MV-4-11 (cell line): ENCODE data around the gene CYP11A1.
A peak's percentile ranks its signal among the peaks of the same experiment; 100 is the strongest.
"Not testable (repeated sequence)": the region's sequence is repeated elsewhere in the genome, so short reads cannot be mapped to it uniquely, and the experiment has no call there.

Experiments
- DNase-seq: peaks from one replicate; lab custom pipeline; 2025; lab: John Stamatoyannopoulos, UW

The CYP11A1 gene

DNA sequence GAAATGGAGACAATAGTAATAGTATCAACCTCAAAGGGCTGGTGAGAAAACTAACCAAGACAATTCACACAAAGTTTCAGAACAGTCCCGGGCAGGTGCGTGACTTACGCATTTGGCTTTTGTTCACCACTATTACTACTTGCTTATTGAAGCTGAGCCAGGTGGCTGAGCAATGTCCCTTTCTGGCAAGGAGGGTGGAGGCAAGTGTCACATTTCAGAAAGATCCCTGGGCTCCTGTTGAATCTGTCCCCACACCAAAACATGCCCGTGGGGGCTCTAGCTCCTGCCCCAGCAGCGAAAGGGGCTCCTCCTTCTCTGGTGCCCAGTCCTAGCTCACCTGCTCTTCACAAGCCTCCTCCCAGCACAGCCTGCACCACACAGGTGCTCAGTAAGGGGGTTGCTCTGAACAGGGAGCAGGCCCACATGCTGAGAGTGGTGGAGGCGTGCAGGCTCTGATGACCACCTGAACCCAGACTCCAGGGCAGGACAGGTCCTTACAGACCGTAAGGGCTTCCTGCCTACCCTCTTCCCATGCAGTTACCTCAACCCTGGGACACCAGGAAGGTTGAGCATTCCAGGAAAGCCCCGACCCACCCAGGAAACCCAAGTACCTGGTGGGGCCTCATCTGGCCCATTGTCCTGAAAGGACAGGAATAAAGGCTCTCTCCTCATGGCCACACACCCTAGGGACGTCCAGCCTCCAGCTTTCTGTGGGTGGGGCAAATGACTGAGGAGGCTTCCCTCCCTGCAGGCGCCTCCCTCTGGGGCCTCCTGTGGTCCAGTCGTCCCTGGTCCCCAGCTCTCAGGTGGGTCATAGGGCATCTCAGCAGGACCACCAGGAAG, 33.7 kb upstream of the CYP11A1 start:
- no peak for DNase-seq

DNA sequence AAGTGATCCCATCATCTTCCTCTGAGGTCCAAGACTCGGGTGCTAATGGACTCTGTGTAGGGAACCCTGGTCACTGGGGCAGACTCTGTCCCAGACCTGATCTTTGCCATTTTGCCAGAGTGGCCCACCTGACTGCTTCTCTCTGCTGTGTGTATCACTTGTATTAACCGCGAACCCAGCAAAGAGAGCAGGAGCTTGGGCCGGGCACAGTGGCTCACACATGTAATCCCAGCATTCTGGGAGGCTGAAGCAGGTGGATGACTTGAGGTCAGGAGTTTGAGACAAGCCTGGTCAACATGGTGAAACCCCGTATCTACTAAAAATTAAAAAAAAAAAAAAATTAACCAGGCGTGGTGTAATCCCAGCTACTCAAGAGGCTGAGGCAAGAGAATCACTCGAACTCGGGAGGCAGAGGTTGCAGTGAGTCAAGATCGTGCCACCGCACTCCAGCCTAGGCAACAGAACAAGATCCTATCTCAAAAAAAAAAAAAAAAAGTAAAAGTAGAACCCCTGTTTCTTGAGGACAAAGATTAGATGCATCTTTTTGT, 32.9 kb upstream of the CYP11A1 start:
- no peak for DNase-seq

DNA sequence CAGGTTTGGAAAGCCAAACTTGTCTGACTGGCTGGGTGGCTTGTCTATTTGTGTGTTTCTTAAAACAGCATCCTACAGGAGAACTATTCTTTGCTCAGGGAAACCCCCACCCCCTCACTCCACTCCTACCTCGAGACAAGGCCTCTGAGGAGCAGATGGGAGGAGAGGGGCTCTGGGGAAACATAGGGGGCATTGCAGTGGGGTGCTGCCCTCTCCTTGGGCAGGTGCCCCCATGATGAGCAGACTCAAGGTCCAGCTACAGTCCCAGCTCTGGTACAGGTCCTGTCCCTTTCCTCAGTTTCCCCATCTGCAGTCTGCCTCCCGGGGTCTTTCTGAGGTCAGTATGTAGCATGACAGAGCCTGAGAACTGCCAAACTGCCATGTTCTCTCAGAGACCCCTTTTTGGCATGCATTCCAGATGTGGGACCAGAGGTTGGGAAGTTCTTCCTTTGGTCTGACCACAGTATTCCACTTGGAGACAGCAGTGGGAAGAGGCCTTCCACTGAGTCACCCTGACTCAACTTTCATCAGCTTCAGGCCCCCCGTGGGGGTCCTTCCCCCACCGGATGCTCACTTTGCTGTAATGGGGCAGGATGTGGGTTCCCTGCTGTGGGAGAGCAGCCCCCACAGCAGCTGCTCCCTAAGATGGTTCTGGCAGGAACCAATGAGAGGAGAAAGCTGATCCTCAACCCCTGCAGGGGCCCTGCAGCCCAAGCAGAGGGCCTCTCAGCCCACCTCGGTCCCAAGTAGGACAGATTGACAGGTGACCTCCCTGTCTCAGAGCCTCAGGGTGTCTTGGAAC, 32.3 kb upstream of the CYP11A1 start:
- DNase-seq: peak; percentile 39

DNA sequence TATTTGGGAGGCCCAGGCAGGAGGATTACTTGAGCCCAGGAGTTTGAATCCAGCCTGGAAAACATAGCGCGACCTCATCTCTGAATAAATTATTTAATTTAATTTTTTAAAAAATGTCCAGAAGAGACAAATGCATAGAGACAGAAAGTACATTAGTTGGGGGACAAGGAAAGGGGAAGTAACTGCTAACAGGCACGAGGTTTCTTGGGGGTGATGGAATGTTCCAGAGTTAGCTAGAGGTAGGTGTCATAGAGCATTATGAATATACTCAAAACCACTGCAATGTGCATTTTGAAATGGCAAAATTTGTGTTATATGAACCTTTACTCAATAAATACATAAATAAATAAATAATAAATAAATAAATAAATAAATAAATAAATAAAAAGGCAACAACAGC, 31.7 kb upstream of the CYP11A1 start:
- DNase-seq: peak; percentile 44

DNA sequence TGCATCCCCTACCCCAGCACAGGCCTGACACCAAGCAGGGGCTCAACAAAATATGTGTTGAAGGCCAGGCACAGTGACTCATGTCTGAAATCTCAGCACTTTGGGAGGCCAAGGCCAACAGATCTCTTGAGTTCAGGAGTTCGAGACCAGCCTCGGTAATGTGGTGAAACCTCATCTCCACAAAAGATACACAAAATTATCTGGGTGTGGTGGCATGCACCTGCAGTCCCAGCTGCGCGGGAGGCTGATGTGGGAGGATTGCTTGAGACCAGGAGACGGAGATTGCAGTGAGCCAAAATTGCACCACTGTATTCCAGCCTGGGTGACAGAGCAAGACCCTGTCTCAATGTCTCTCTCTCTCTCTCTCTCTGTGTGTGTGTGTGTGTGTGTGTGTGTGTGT, 30.7 kb upstream of the CYP11A1 start:
- DNase-seq: peak; percentile 36

DNA sequence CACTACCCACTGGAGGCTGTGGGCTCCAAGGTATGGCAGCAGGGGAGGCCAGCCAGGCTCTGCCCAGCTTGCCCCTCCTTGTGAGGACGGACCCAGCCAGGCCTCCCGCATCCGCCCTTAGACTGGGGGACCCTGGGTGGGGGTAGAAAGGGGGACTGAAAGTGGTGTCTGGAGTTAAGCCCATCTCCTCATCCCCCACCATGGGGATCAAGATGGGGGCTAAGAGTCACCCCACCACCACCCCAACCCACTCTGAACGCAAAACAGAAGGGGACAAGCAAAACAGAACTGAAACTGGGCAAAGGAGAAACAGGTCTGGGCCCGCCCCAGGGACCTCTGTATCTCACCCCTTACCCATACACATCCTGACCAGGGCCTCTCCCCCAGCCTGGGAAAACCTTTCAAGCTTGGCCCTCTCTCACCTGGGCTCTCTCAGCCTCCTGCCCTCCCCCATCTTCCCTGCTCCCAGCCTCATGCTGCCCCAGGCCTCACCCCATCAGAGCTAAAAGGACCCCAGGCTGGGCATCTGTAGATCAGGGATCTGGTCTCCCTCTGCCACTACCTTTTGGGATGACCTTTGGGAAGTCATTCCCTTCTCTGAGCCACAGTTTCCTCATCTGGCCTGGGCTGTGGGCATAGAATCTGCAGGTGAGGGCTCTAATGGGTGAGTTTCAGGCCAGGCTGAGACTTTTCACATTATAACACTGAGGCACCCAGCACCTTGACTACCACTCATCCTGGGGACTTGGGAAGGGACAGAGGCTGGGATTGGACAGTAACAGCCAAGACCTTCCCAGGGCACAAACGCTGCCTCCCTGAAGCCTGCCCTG, 30.0 kb upstream of the CYP11A1 start:
- peak; percentile 61 for DNase-seq

DNA sequence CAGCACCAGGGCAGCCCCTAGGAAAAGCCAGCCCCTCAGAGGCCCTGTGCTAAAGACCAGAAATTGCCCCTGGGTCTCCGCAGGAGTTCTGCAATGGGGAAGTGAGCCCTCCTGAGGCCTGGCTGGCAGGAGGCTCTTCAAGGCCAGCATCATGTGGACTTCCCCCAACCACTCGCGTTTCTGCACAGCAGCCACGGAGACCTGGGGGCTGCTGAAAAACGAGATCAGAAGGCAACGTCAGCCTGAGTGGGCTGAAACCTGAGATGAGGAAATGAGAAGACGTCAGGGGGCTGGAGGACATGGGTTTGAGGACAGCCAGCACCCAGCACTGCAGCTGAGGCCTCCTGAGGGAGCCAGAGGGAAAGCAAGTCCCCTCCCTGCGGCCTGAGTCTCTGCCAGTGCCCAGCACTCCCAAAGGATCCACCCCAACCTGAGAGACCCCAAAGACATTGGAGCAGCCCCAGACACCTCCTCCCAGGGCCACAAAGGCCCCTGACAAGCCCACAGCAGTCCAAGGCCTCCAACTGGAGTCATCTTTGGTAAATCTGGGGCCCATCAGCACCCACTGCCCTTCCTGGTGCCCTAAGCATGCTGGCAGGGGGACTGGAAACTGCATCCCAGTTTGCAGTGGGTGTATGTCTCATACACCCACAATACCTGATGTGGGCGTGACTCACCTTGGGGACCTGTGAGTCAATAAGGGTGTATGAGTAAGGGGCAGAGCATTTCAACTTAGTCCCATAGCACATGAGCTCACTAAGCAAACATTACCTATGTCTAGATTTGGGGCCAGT, 29.2 kb upstream of the CYP11A1 start:
- peak; percentile 93 for DNase-seq

DNA sequence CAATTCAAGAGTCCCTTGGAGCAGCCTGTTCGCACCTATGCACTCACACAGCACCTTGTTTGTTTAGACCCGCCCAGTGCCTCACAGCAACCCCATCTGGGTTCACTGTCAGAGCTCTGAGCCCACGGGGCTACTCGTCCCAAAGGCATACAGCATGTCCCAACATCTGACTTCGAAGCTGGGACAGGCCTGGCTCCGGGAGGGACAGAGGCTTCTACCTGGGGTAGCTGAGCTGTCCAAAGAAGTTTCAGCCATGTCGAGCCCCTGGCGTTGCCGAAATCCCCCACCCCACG, 28.6 kb upstream of the CYP11A1 start:
- no peak for DNase-seq

DNA sequence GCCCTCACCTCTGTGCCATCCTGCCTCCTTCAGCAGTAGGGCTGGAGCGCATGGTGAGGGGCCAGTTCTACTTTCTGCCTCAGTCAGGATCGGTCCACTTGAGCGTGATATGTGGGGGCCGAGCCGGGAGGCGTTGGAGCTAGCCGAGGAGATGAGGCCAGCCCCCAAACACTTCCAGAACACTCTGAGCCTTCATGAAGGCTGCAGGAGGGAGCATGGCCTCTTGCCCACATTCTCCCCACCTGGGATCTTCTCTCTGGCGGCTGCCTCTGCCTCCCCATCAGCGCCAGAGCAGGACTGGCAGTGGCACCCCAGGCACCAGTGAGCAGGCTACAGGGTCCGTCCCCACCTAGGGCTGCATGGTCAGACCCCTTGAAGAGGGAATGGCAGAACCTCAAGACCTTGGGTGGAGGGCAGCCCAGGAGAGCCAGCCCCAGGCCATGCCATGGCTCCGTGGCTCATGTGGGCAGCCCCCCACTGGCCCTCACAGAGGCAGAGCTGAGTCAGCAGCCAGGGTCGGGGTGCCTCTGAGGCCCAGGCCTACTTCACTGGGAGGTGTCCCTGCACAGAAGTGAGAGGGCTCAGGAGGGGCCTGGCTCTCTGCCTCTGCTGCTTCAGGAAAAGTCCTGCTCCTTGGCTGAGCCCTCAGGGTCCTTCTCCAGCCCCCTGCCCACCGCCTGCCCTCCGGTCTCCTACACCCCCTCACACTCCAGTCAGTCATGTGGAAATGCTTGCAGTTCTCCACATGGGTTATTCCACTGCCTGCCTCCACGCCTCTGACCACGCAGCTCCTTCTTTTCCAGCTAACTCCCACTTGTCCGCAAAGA, 28.1 kb upstream of the CYP11A1 start:
- no peak for DNase-seq

DNA sequence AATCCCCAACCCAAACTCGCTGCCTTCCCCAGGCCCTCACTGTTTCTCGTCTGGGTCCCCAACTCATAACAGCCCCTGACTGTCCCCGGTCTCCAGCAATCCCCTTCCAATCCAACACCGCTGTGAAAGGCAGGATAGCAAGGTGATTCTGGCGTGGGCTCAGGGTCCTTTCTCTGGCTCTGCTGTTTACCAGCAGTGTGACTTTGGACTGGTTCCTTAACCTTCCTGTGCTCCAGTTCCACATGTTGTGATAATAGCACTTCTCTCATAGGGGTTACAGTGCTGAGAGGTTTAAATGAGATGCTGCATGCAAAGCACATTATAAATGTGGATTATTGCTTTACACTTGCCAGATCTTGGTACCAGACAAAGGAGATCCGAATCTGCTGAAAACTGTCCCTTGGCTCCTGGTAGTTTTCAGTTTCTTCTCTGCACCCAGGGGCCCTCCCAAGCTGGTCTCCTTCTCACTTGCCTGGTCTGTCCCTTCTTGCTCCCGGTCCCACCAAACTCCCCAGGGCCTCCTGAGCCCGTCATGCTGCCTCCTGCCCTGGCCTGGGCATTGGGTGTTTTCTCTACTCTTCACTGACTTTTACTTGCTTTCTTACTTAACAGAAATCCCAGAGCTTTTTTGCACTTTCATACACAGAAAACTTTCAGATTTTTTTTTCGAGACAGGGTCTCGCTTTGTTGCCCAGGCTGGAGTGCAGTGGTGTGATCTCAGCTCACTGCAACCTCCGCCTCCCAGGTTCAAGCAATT, 26.8 kb upstream of the CYP11A1 start:
- no peak for DNase-seq

DNA sequence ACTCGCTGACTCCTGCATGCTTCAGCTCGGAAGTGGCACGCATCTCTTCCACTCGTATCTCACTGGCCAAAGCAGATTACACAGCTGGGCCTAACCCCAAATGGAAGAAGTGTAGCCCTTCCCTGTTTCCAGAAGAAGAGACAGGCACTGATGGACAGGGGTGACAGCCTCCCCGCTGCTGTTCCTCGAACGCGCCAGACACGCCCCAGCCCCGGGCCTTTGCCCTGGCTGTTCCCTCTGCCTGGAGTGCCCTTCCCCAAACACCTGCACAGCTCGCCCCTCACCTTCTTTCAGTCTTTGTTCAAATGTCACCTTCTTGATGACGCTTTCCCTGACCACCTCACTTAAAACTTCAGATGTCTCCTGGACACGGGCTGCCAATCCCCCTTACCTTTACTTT, 26.0 kb upstream of the CYP11A1 start:
- no peak for DNase-seq

DNA sequence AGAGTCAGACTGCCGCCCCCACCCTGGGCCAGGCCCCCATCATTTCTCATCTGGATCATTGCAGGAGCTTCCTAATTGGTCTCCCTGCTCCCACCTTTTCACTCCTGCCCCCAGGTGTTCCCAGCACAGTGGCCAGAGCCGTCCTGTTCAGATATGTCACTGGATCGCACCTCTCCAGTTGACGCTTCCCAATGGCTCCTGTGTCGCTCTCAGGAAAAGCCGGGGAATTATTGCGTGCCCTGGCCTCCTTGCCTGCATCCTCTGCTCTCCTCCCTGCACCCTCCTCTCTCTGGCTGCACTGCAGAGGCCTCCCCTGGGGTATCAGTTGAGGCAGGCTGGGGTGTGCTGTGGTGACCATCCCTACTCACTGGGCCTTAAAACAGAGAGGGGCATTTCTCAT, 25.5 kb upstream of the CYP11A1 start:
- no peak for DNase-seq

DNA sequence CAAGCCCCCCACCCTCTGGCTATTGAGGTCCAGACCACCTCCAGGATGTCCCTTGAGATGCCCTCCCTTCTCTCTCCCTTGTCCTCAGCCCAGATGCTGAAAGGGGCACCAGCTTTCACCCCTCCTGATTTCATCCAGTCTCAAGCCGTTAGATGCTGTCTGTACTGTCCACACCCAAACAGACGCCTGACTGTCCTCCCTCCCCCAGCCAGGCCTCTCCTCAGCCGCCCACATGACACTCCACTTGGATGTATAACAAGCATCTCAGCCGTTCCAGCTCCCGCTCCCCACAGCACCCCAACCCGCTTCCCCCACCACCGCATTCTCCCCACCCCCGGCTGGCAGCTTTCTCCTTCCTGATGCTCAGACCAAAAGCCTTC, 25.0 kb upstream of the CYP11A1 start:
- no peak for DNase-seq

DNA sequence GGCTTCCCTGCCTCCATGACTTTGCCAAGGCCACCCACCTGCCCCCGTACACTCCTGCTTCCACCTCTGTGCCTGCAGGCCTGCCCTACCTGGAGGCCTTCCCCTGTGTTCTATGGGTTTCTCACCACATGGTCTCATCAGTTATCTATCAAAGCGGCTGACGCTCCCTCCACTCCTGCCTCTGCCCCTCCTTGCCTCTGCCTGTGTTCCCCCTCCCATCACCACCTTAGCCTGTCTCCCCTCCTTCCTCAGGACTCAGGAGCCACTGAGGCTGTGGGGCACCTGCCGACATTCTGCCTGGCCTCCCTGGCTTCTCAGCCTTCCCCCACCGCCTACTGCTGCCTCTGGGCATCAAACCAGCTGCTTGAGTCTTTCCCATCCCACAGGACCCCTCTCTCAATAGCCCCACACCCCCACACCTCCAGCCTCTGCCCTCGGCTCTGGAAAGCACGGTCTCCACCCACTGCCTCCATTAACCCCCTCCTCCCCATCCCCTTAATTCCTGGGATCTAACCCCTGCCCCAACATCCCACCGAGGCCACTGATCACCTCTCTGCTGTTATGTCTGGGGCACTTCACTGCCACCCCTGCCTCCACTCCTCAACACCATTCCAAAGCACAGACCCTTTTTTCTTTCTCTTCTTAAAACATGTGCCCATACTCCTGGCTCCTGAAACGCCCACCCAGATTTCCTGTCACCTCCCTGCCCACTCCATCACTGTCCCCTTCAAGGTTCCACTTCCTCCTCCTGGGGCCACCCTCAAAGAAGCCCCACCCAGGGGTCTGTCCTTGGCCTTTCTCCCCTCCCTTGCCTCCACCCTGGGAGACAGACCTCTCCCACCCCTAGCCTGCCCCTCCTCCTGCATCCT, 24.4 kb upstream of the CYP11A1 start:
- DNase-seq: no peak

DNA sequence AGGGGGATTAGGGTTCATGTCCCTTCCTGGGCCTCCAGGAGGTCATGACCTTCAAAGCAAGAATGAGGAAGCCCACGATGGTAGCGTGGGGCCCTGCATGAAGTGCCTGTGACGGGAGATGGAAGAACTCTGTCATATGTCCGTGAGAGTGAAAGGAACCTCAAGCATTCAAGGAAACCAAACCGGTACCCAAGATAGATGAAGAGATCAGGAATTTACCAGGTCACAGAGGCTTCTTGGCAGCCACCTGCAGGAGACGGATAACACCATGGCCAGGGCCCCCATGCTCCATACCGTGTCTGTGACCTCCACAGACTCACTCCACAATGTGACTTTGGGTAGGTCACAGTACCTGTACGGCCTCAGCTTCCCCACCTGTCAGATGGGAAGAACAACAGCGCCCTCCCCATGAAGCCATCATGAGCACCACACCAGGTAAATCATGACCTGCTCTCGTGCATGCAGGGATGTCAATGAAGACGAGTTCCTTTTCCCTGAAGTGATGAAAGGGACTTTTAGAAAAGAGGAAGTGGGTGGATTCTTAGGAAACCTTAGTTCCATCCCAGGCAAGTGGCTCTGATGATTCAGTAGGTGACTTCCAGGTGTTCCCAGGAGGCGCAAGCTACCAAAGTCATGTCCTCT, 23.3 kb upstream of the CYP11A1 start:
- DNase-seq: peak; percentile 64

DNA sequence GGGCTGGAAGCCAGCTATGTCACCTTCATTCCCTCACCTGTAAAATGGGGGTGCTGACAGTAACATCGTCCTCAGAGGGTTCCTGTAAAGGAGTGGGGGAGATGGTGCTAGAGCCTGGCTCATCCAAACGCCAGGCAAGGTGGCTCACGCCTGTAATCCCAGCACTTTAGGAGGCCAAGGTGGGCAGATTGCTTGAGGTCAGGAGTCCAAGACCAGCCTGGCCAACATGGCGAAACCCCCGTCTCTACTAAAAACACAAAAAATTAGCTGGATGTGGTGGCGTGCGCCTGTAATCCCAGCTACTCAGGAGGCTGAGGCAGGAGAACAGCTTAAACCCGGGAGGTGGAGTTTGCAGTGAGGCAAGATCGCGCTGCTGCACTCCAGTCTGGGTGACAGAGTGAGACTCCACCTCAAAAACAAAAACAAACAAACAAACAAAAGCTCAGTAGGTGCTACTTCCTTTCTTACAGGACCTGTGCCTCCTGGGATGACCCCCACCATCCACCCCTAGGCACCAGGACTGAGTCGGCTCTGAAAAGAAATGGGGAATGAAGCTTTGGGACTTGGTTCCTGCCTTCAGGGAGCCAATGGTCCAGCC, 22.7 kb upstream of the CYP11A1 start:
- not testable (repeated sequence) for DNase-seq

DNA sequence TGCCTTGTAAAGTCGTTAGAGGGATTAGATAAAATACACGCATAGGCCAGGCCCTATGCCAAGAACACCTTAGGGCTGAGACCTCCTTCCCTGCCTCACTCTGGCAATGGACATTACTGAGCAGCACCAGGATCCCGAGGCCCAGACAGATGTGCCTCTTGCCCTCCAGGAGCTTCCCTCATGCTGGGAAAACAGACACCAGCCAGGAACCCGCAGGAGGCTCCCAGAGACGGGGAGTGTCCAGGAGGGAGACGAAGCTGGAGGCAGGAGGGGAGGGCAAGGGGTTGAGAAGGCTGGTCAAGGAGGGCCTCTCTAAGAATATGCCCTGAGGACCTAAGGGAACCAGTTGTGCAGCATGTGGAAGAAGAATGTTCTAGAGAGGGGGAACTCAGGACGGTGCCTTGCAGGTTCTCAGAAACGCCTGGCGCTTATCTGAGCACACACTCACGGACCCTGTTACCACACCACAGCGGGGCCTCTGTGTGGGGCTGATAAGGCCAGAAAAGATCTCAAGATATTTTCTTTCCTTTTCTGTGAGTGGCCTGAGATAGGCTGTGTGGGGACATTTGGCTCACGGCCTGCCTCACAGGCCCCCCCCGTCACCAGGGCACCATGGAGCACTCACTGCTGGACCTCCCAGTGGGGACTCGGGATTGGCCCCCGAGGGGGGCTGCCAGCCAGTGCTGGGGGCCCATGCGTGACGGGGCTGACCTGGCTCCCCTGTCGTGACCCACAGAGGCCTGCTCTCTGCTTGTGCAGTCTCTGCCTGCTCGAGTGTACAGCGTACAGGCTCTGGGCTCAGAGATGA, 22.0 kb upstream of the CYP11A1 start:
- peak; percentile 18 for DNase-seq
